Measurements from ENCODE around the gene DDA1.
"Not testable (repeated sequence)": the region's sequence is repeated elsewhere in the genome, so short reads cannot be mapped to it uniquely, and the experiment has no call there.

DDA1 gene

GRCh38 chr19:17346109-17346671, 36.8 kb downstream of the DDA1 start:
- DNase-seq (ENCODE audit: low read depth in 2 of 2), result no peak

GRCh38 chr19:17347361-17347760, 38.0 kb downstream of the DDA1 start:
- no peak for DNase-seq (ENCODE audit: low read depth in 2 of 2)

- no peak for DNase-seq (ENCODE audit: low read depth in 2 of 2)
These were observed 38.5 kb downstream of the DDA1 start for GRCh38 chr19:17347877-17348276.

- DNase-seq (ENCODE audit: low read depth in 2 of 2), result no peak
These were observed 39.3 kb downstream of the DDA1 start for GRCh38 chr19:17348700-17349099.

- no peak for DNase-seq (ENCODE audit: low read depth in 2 of 2)
These were observed 42.6 kb downstream of the DDA1 start for GRCh38 chr19:17351815-17352435.

GRCh38 chr19:17352608-17353280, 43.4 kb downstream of the DDA1 start:
- no peak for DNase-seq (ENCODE audit: low read depth in 2 of 2)

- no peak for DNase-seq (ENCODE audit: low read depth in 2 of 2)
These were observed 44.0 kb downstream of the DDA1 start for GRCh38 chr19:17353386-17353785.

- no peak for DNase-seq (ENCODE audit: low read depth in 2 of 2)
These were observed 47.8 kb downstream of the DDA1 start for GRCh38 chr19:17357078-17357666.

- DNase-seq (ENCODE audit: low read depth in 2 of 2), result no peak
These were observed 48.4 kb downstream of the DDA1 start for GRCh38 chr19:17357724-17358123.

- no peak for DNase-seq (ENCODE audit: low read depth in 2 of 2)
These were observed 49.0 kb downstream of the DDA1 start for GRCh38 chr19:17358395-17358794.

- DNase-seq (ENCODE audit: low read depth in 2 of 2), result no peak
These were observed 50.8 kb downstream of the DDA1 start for GRCh38 chr19:17359905-17360800.

GRCh38 chr19:17363852-17364605, 54.7 kb downstream of the DDA1 start:
- not testable (repeated sequence) for DNase-seq (ENCODE audit: low read depth in 2 of 2)

- DNase-seq (ENCODE audit: low read depth in 2 of 2), result no peak
These were observed 56.0 kb downstream of the DDA1 start for GRCh38 chr19:17365361-17365760.

GRCh38 chr19:17370026-17370587, 60.7 kb downstream of the DDA1 start:
- DNase-seq (ENCODE audit: low read depth in 2 of 2), result peak; percentile 18 to 20
